Mononuclear cell (primary cell): ENCODE measurements around the gene MAP4K2. TPM values are rescaled to one million over a fixed set of nuclear protein-coding genes. Genes with fewer than 3 reads are reported as not detected.

Experiments
- H3K27me3 ChIP-seq: 2 replicates; pipeline ENCODE4 v1.6.0; 2011; ENCODE audit warnings: low read length, control low read depth; ENCODE audit not compliant: insufficient read depth
- H3K4me1 ChIP-seq: 2 replicates; pipeline ENCODE4 v1.5.1; 2011; ENCODE audit warnings: mild to moderate bottlenecking, low read length, control low read depth; ENCODE audit not compliant: insufficient read depth
- H3K4me3 ChIP-seq: 2 replicates; pipeline ENCODE4 v1.5.1; 2011; ENCODE audit warnings: mild to moderate bottlenecking, low read length, moderate library complexity
- H3K9me3 ChIP-seq: 2 replicates; pipeline ENCODE4 v1.5.1; 2011; ENCODE audit warnings: low read depth, mild to moderate bottlenecking, control low read depth, low read length
- total RNA-seq: library from RNA; depleted of rRNA; stranded (reverse); fragments of >200 nt; gene quantifications from one replicate; pipeline ENCODE4 v1.2.3, GENCODE V29; 2012

MAP4K2 gene
- total RNA-seq, 1 donor = 41.6 TPM

- H3K9me3 ChIP-seq = no peaks in the 10 kb centered on the region
- H3K27me3 ChIP-seq = no peaks in the 10 kb centered on the region
- H3K4me3 ChIP-seq = peak within 1 kb of the TSS; percentile 91
- H3K4me1 ChIP-seq = peaks cover 40% of the 10 kb centered on the region
Observed at GRCh38 chr11:64743591-64744543, 59.1 kb downstream of the MAP4K2 start, which contains the start of gene RASGRP2. Gene RASGRP2, minus strand, starts transcription at chr11:64744142. Its CDS starts 1,276 bp downstream, at chr11:64742866.

- Histone ChIP-seq H3K27me3 (no peaks in the 10 kb centered on the region), H3K4me1 (peaks cover 40% of the 10 kb centered on the region), H3K4me3 (peak overlapping the region; percentile 91), H3K9me3 (no peaks in the 10 kb centered on the region)
Observed at GRCh38 chr11:64742889-64743590, 60.0 kb downstream of the MAP4K2 start.

GRCh38 chr11:64742087-64742888 is 60.7 kb downstream of the MAP4K2 start:
- Histone ChIP-seq H3K4me1 (peaks cover 40% of the 10 kb centered on the region), H3K4me3 (peak overlapping the region; percentile 91)

GRCh38 chr11:64741375-64742086 is 61.5 kb downstream of the MAP4K2 start:
- Histone ChIP-seq H3K27me3 (no peaks in the 10 kb centered on the region), H3K9me3 (no peaks in the 10 kb centered on the region), H3K4me3 (peak overlapping the region; percentile 91), H3K4me1 (peaks cover 41% of the 10 kb centered on the region)

More at GRCh38 chr11:64742087-64742888, 60.7 kb downstream of the MAP4K2 start:
- Histone ChIP-seq H3K27me3 (no peaks in the 10 kb centered on the region), H3K9me3 (no peaks in the 10 kb centered on the region)

- no peaks in the 10 kb centered on the region for H3K27me3 ChIP-seq
- H3K9me3 ChIP-seq = no peaks in the 10 kb centered on the region
- H3K4me3 ChIP-seq = no peak overlapping the region
- peaks cover 30% of the 10 kb centered on the region for H3K4me1 ChIP-seq
Observed at GRCh38 chr11:64739871-64740270, 63.1 kb downstream of the MAP4K2 start.

- Histone ChIP-seq H3K9me3 (no peaks in the 10 kb centered on the region), H3K27me3 (no peaks in the 10 kb centered on the region), H3K4me3 (no peak overlapping the region), H3K4me1 (peaks cover 13% of the 10 kb centered on the region)
Observed at GRCh38 chr11:64736654-64737053, 66.4 kb downstream of the MAP4K2 start.

- no peak overlapping the region for H3K4me3 ChIP-seq
- H3K4me1 ChIP-seq = peaks cover 4% of the 10 kb centered on the region
- H3K27me3 ChIP-seq = no peaks in the 10 kb centered on the region
- H3K9me3 ChIP-seq = no peaks in the 10 kb centered on the region
Observed at GRCh38 chr11:64735725-64736259, 67.2 kb downstream of the MAP4K2 start.

Other genes starting within 250 kb of the MAP4K2 start
- gene SLC22A11, start 247.3 kb downstream of the MAP4K2 start, total RNA-seq = not detected
- gene SLC22A12, start 212.0 kb downstream of the MAP4K2 start, total RNA-seq = not detected
- gene NRXN2, start 80.0 kb downstream of the MAP4K2 start, total RNA-seq = 0.73 TPM
- 126 TPM for gene RASGRP2, start 59.1 kb downstream of the MAP4K2 start, total RNA-seq
- 4.8 TPM for gene PYGM, start 43.2 kb downstream of the MAP4K2 start, total RNA-seq
- gene SF1, start 24.7 kb downstream of the MAP4K2 start, total RNA-seq = 773 TPM
- 4.0 TPM for gene MEN1, start 7.3 kb upstream of the MAP4K2 start, total RNA-seq
- 1.7 TPM for gene CDC42BPG, start 41.4 kb upstream of the MAP4K2 start, total RNA-seq
- gene EHD1, start 75.4 kb upstream of the MAP4K2 start, total RNA-seq = 183 TPM
- 80.2 TPM for gene ATG2A, start 114.0 kb upstream of the MAP4K2 start, total RNA-seq
- 5.8 TPM for gene PPP2R5B, start 121.5 kb upstream of the MAP4K2 start, total RNA-seq
- not detected for gene GPHA2, start 132.7 kb upstream of the MAP4K2 start, total RNA-seq
- gene MAJIN, start 168.9 kb upstream of the MAP4K2 start, total RNA-seq = not detected
- gene BATF2, start 193.8 kb upstream of the MAP4K2 start, total RNA-seq = not detected
- gene ARL2, start 210.9 kb upstream of the MAP4K2 start, total RNA-seq = 14.2 TPM
- gene SNX15, start 224.2 kb upstream of the MAP4K2 start, total RNA-seq = 12.9 TPM
- gene SAC3D1, start 238.0 kb upstream of the MAP4K2 start, total RNA-seq = 0.52 TPM